H1 (cell line): Measurements from ENCODE around the gene TRAF3. TPM values are rescaled to one million over a fixed set of nuclear protein-coding genes. Genes with fewer than 3 reads are reported as not detected.

Experiments used
- CTCF ChIA-PET: fragments of 300-600 bp; sonication (Branson Sonifier 250); formaldehyde crosslinking; loops from one replicate; lab custom pipeline; 2021; ENCODE audit not compliant: partially characterized antibody; lab: Charles Lee
- POLR2A ChIA-PET: fragments of 300-600 bp; sonication (Branson Sonifier 250); formaldehyde crosslinking; loops from one replicate; lab custom pipeline; 2021; ENCODE audit warnings: inconsistent platforms; ENCODE audit not compliant: partially characterized antibody; lab: Charles Lee
- DNase-seq, 2 experiments: peaks; one replicate each; pipeline versions ENCODE4 v3.0.0 to v3.0.0-alpha.2; 2010 to 2022; ENCODE audit warnings: low spot score in 2 of 2, low read depth in 1 of 2, mixed read lengths in 1 of 2
- FAIRE-seq: peaks from 2 replicates; lab custom pipeline; 2011; peaks lifted over from hg19 to GRCh38; lab: Jason Lieb, UNC
- H2AFZ ChIP-seq: 2 replicates; pipeline ENCODE4 v1.8.1; 2012; ENCODE audit warnings: low read length, inconsistent platforms
- H2AK5ac ChIP-seq: 2 replicates; pipeline ENCODE4 v1.6.1; 2013; ENCODE audit warnings: low read depth, low read length
- H2BK120ac ChIP-seq: replicated peaks from 2 replicates; pipeline ENCODE3; 2013; ENCODE audit warnings: low read depth, low read length, inconsistent platforms
- H2BK12ac ChIP-seq: 2 replicates; pipeline ENCODE4 v1.6.1; 2013; ENCODE audit warnings: low read depth, low read length
- H2BK15ac ChIP-seq: 2 replicates; pipeline ENCODE4 v1.6.1; 2013; ENCODE audit warnings: low read length
- H2BK20ac ChIP-seq: 2 replicates; pipeline ENCODE4 v1.6.1; 2013; ENCODE audit warnings: low read length
- H2BK5ac ChIP-seq: 2 replicates; pipeline ENCODE4 v1.6.1; 2013; ENCODE audit warnings: low read depth, low read length
- H3K14ac ChIP-seq: 2 replicates; pipeline ENCODE4 v1.6.1; 2013; ENCODE audit warnings: inconsistent platforms; ENCODE audit not compliant: insufficient read length
- H3K18ac ChIP-seq: 2 replicates; pipeline ENCODE4 v1.6.1; 2013; ENCODE audit warnings: low read length; ENCODE audit errors: extremely low read depth
- H3K23ac ChIP-seq: 2 replicates; pipeline ENCODE4 v1.6.1; 2013; ENCODE audit warnings: inconsistent platforms; ENCODE audit not compliant: insufficient read length
- H3K23me2 ChIP-seq: 2 replicates; pipeline ENCODE4 v1.6.1; 2013; ENCODE audit warnings: low read depth, low read length
- H3K27ac ChIP-seq: 2 replicates; pipeline ENCODE4 v1.6.1; 2011; ENCODE audit warnings: low read depth, low read length, inconsistent platforms
- H3K27me3 ChIP-seq, 4 experiments: replicated peaks in 1 of 4; 1 replicate in 1 of 4; 2 replicates in 3 of 4; pipeline versions ENCODE4 v1.6.1 to v1.8.1; 2011 to 2013; ENCODE audit warnings: low read length in 3 of 4, mild to moderate bottlenecking in 3 of 4, inconsistent platforms in 2 of 4, mixed read lengths in 2 of 4, moderate library complexity in 1 of 4; ENCODE audit not compliant: control insufficient read depth in 3 of 4, insufficient read depth in 3 of 4; ENCODE audit errors: extremely low read depth in 1 of 4
- H3K36me3 ChIP-seq, 4 experiments: 2 replicates each; pipeline versions ENCODE4 v1.6.1 to v1.8.1; 2011 to 2013; ENCODE audit warnings: mild to moderate bottlenecking in 4 of 4, low read length in 3 of 4, moderate library complexity in 2 of 4, control low read depth in 1 of 4, inconsistent platforms in 1 of 4; ENCODE audit not compliant: insufficient read depth in 4 of 4, control insufficient read depth in 2 of 4
- H3K4ac ChIP-seq: replicated peaks from 2 replicates; pipeline ENCODE3; 2013; ENCODE audit warnings: low read length, low read depth, mixed read lengths, inconsistent platforms; ENCODE audit not compliant: insufficient read length
- H3K4me1 ChIP-seq, 4 experiments: replicated peaks in 1 of 4; 1 replicate in 1 of 4; 2 replicates in 3 of 4; pipeline versions ENCODE4 v1.6.1 to v1.8.1; 2011 to 2013; ENCODE audit warnings: low read length in 3 of 4, inconsistent platforms in 2 of 4, mixed read lengths in 1 of 4; ENCODE audit not compliant: insufficient read depth in 4 of 4, control insufficient read depth in 3 of 4
- H3K4me2 ChIP-seq, 2 experiments: 2 replicates each; pipeline versions ENCODE4 v1.6.1 to v1.8.1; 2011 to 2013; ENCODE audit warnings: low read depth in 2 of 2, low read length in 2 of 2, control low read depth in 1 of 2, inconsistent platforms in 1 of 2, mild to moderate bottlenecking in 1 of 2; ENCODE audit not compliant: insufficient read depth in 1 of 2
- H3K4me3 ChIP-seq, 4 experiments: fragments of 200-600, 300-600 bp in 1 of 4; sonication (generic), shearing (Covaris generic), sonication (Bioruptor Twin) in 1 of 4; 2 replicates each; pipeline versions ENCODE4 v1.5.1 to v1.8.1; 2011 to 2016; ENCODE audit warnings: low read length in 4 of 4, low read depth in 3 of 4, control low read depth in 2 of 4, inconsistent platforms in 2 of 4, mild to moderate bottlenecking in 2 of 4, mixed read lengths in 1 of 4, moderate library complexity in 1 of 4; ENCODE audit not compliant: insufficient read depth in 2 of 4; ENCODE audit errors: extremely low read depth in 1 of 4
- H3K56ac ChIP-seq: replicated peaks from 2 replicates; pipeline ENCODE3; 2013; ENCODE audit warnings: low read depth, mild to moderate bottlenecking, mixed read lengths, low read length, inconsistent platforms; ENCODE audit not compliant: insufficient read length
- H3K79me1 ChIP-seq: 2 replicates; pipeline ENCODE4 v1.6.1; 2013; ENCODE audit warnings: low read depth, low read length, control low read depth
- H3K79me2 ChIP-seq, 2 experiments: 2 replicates each; pipeline versions ENCODE4 v1.6.1 to v1.8.1; 2012 to 2013; ENCODE audit warnings: low read length in 2 of 2, mild to moderate bottlenecking in 2 of 2, inconsistent platforms in 1 of 2; ENCODE audit not compliant: insufficient read depth in 2 of 2, control insufficient read depth in 1 of 2
- H3K9ac ChIP-seq, 4 experiments: replicated peaks in 1 of 4; 1 replicate in 1 of 4; 2 replicates in 3 of 4; pipeline versions ENCODE4 v1.6.1 to v1.8.1; 2011 to 2013; ENCODE audit warnings: low read depth in 3 of 4, low read length in 3 of 4, control low read depth in 2 of 4, mild to moderate bottlenecking in 2 of 4, moderate library complexity in 2 of 4, inconsistent platforms in 1 of 4; ENCODE audit errors: extremely low read depth in 1 of 4
- H3K9me3 ChIP-seq, 2 experiments: 2 replicates each; pipeline versions ENCODE4 v1.6.1 to v1.8.1; 2012 to 2013; ENCODE audit warnings: mild to moderate bottlenecking in 2 of 2, moderate library complexity in 2 of 2, control low read depth in 1 of 2, inconsistent platforms in 1 of 2, low read depth in 1 of 2, low read length in 1 of 2, mixed read lengths in 1 of 2; ENCODE audit not compliant: insufficient read depth in 2 of 2
- H4K20me1 ChIP-seq, 2 experiments: replicated peaks in 1 of 2; 2 replicates each; pipeline versions ENCODE3 to v1.8.1; 2011 to 2013; ENCODE audit warnings: inconsistent platforms in 2 of 2, low read length in 2 of 2, mild to moderate bottlenecking in 1 of 2; ENCODE audit not compliant: insufficient read depth in 2 of 2, control insufficient read depth in 1 of 2
- H4K5ac ChIP-seq: 2 replicates; pipeline ENCODE4 v1.6.1; 2013; ENCODE audit warnings: low read length, low read depth, mixed read lengths, inconsistent platforms; ENCODE audit not compliant: insufficient read length
- H4K8ac ChIP-seq: 2 replicates; pipeline ENCODE4 v1.8.0; 2013; ENCODE audit warnings: mild to moderate bottlenecking, moderate library complexity, low read length, inconsistent platforms; ENCODE audit not compliant: insufficient read depth; ENCODE audit errors: extremely low read depth
- H4K91ac ChIP-seq: replicated peaks from 2 replicates; pipeline ENCODE3; 2013; ENCODE audit warnings: low read length, mixed read lengths, inconsistent platforms; ENCODE audit not compliant: insufficient read length
- EP300 ChIP-seq, 2 experiments: IDR thresholded peaks; 1 replicate in 1 of 2; 2 replicates in 1 of 2; pipeline ENCODE4 v1.6.1; 2011 to 2012; ENCODE audit warnings: low read depth in 2 of 2, low read length in 2 of 2, mild to moderate bottlenecking in 2 of 2, borderline replicate concordance in 1 of 2, inconsistent platforms in 1 of 2, moderate library complexity in 1 of 2
- JUN ChIP-seq: IDR thresholded peaks from 2 replicates; pipeline ENCODE4 v1.6.1; 2011; ENCODE audit warnings: low read depth, mild to moderate bottlenecking, improper control_type of control experiment, low read length
- TCF12 ChIP-seq: IDR thresholded peaks from 2 replicates; pipeline ENCODE4 v1.6.1; 2011; ENCODE audit warnings: low read depth, mild to moderate bottlenecking, low read length
- WGBS, 2 experiments: shearing (Covaris generic) in 1 of 2; methylation state at CpG; one replicate each; pipeline versions ENCODE4 v1.1.6 to v1.1.7; 2013 to 2015; ENCODE audit warnings: low lambda C conversion rate in 2 of 2, mixed read lengths in 2 of 2, inconsistent platforms in 1 of 2, low coverage in 1 of 2, missing lambda C conversion rate in 1 of 2; ENCODE audit not compliant: insufficient replicate concordance in 2 of 2, insufficient coverage in 1 of 2, insufficient read length in 1 of 2; ENCODE audit errors: extremely low coverage in 1 of 2, missing lambda C conversion rate in 1 of 2; 5-methylcytosine and 5-hydroxymethylcytosine counted together
- polyA plus RNA-seq, 7 experiments: library from polyadenylated mRNA; depleted of rRNA in 3 of 7; stranded (reverse) in 5 of 7; unstranded in 2 of 7; fragments of >200 nt in 5 of 7; fragments of 200-250 nt in 2 of 7; gene quantifications; 1 replicate in 5 of 7; 2 replicates in 1 of 7; 4 replicates in 1 of 7; pipeline versions ENCODE4 v1.2.1 to v1.2.3, GENCODE V29; 2011 to 2013; ENCODE audit warnings: missing spikeins in 2 of 7, mixed read lengths in 2 of 7
- total RNA-seq: library from RNA; stranded (reverse); fragmentation: NEBNext Ultra II Directional; extraction: Animal tissue kit (Norgen Biotek cat#: 25700); gene quantifications from 2 replicates; pipeline ENCODE4 v1.2.1, GENCODE V29; 2021

Gene TRAF3
- total and polyA plus RNA-seq, 2 of the 8 experiments (the other 6 are each of a cell fraction or from before 2014, with no cell fraction given): 5.8 to 12.1 TPM

DNA sequence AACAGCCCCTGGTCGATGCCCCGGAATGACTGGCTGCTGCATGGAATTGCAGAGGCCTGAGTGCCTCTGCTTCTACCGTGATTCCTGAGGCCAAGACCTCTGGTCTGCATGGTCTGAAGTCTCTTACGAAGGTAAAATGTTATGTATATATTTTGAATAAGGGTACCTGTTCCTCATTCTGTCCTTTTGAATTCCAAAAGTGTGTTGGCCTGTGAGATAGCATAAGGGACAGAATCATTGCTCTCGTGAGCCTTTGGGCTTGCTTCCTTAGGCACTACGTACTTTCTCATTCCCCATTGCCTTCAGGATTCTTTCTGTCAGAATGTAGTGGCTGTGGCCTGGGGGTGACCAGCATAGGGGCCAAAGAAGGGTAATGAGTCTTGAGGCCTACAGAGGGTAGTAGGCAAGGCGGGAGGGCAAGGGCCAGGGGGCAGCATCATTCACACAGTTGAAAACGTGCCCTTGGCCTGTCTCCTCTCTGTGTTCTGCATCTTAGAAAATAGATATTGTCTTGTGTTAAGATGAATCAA, 19.5 kb downstream of the TRAF3 start:
- Histone ChIP-seq H3K27ac (no peak overlapping the region), H2AFZ (no peak overlapping the region), H3K14ac (no peak overlapping the region), H4K8ac (no peak overlapping the region), H3K79me1 (no peaks in the 10 kb centered on the region; the same call in 1 of the 2 replicates), H2BK15ac (no peak overlapping the region), H2BK20ac (no peak overlapping the region), H3K36me3 (no peaks in the 10 kb centered on the region), H3K4ac (no peak overlapping the region), H3K18ac (no peak overlapping the region), H2BK12ac (no peak overlapping the region), H2BK120ac (no peak overlapping the region), H2BK5ac (no peak overlapping the region), H3K56ac (no peak overlapping the region), H4K20me1 (peaks cover 0 to 3% of the 10 kb centered on the region in 2 experiments), H3K27me3 (no peaks in the 10 kb centered on the region), H3K4me1 (no peaks in the 10 kb centered on the region), H2AK5ac (no peak overlapping the region), H4K5ac (no peak overlapping the region), H3K4me3 (no peak overlapping the region), H3K23ac (no peak overlapping the region), H3K9me3 (peaks cover 0 to 5% of the 10 kb centered on the region in 2 experiments; a peak in 1 of 4 replicates), H3K9ac (no peak overlapping the region), H4K91ac (no peak overlapping the region), H3K79me2 (no peaks in the 10 kb centered on the region; a peak in 1 of 4 replicates), H3K4me2 (no peak overlapping the region), H3K23me2 (no peaks in the 10 kb centered on the region)
- POLR2A ChIA-PET: no interaction called here
- 92% methylated on average over 8 of the region's 8 CpGs; no CpG with 5 or more reads in 1 of the 2 experiments for whole genome bisulfite sequencing, 2 experiments
- TF ChIP-seq JUN: no peak
- TF ChIP-seq EP300 (IDR thresholded peaks at IDR 0.05; ENCODE audit: borderline replicate concordance in 1 of 2, low read depth in 2 of 2, low read length in 2 of 2): no peak
- TF ChIP-seq TCF12: no peak
- CTCF ChIA-PET: interaction anchor here (0.7 to 1.1 kb wide), 3 partner anchors 12 to 102 kb away, joined by 3 to 4 read pairs (median 3); no protein-coding TSS in a partner anchor
- DNase-seq (no peak), FAIRE-seq (no peak)
